C4-2B (cell line): ENCODE measurements around the gene CACNA1S.

Experiments used
- ZFX ChIP-seq: fragments of 450-650 bp; IDR thresholded peaks from 2 replicates; pipeline ENCODE4 v1.6.1; 2017
- TF ChIP-seq, protein P1 (sequence below): fragments of 450-650 bp; conservative IDR thresholded peaks from 2 replicates; pipeline ENCODE4 v1.5.1; 2017; ENCODE audit warnings: mild to moderate bottlenecking

DNA sequence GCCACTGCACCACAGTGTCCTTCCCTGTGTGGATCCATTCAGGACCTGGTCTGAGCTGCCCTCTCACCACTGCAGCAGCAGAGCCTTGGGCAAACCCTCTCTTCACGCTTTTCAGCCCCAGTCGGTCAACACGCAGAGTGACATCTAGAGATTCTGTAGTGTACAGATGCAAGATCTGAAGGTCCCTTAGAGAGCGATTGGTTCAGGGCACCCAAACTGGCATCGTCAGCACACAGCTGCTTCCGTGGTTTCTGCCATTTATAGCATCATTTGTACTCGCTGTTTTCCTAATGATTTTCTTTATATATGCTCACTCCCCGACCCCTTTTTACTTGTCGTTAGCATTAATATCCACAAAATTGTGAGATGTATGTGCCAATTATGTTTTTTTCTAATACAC lies 16.2 kb upstream of the CACNA1S start:
- TF ChIP-seq, protein P1, sequence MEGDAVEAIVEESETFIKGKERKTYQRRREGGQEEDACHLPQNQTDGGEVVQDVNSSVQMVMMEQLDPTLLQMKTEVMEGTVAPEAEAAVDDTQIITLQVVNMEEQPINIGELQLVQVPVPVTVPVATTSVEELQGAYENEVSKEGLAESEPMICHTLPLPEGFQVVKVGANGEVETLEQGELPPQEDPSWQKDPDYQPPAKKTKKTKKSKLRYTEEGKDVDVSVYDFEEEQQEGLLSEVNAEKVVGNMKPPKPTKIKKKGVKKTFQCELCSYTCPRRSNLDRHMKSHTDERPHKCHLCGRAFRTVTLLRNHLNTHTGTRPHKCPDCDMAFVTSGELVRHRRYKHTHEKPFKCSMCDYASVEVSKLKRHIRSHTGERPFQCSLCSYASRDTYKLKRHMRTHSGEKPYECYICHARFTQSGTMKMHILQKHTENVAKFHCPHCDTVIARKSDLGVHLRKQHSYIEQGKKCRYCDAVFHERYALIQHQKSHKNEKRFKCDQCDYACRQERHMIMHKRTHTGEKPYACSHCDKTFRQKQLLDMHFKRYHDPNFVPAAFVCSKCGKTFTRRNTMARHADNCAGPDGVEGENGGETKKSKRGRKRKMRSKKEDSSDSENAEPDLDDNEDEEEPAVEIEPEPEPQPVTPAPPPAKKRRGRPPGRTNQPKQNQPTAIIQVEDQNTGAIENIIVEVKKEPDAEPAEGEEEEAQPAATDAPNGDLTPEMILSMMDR, result no peak
- TF ChIP-seq ZFX, result no peak
